HFFc6 (cell line): ENCODE results near the gene LPAR1. TPM values are rescaled to one million over a fixed set of nuclear protein-coding genes. Genes with fewer than 3 reads are reported as not detected.

Experiments used
- DNase-seq: peaks from one replicate; pipeline ENCODE4 v3.0.0-alpha.2; 2018
- H3K27ac Mint-ChIP-seq: 2 replicates; pipeline ENCODE4 v1.8.0; 2020; ENCODE audit warnings: mild to moderate bottlenecking, mixed read lengths
- H3K27me3 Mint-ChIP-seq: 2 replicates; pipeline ENCODE4 v1.8.0; 2021; ENCODE audit warnings: mild to moderate bottlenecking, moderate library complexity, mixed read lengths; ENCODE audit not compliant: insufficient read depth
- H3K36me3 Mint-ChIP-seq: 2 replicates; pipeline ENCODE4 v1.8.0; 2021; ENCODE audit warnings: low read depth, mixed read lengths
- H3K4me1 Mint-ChIP-seq: 2 replicates; pipeline ENCODE4 v1.8.0; 2020; ENCODE audit warnings: low read depth, mixed read lengths
- H3K4me3 Mint-ChIP-seq: 2 replicates; pipeline ENCODE4 v1.8.0; 2020; ENCODE audit warnings: mild to moderate bottlenecking, moderate library complexity, mixed read lengths
- H3K9me3 Mint-ChIP-seq: 2 replicates; pipeline ENCODE4 v1.8.0; 2020; ENCODE audit warnings: mild to moderate bottlenecking, mixed read lengths
- long read RNA-seq: library from polyadenylated mRNA; unstranded; transcript quantifications from one replicate; pipeline ENCODE4 v2.0.0, GENCODE V29; 2019
- total RNA-seq, 6 experiments: library from RNA; stranded (reverse); fragmentation: NEBNext Ultra II Directional; extraction: Animal tissue kit (Norgen Biotek cat#: 25700); gene quantifications; 2 replicates in 1 of 6; 3 replicates in 5 of 6; pipeline ENCODE4 v1.2.3, GENCODE V29; 2021
- TF ChIP-seq, protein P1 (sequence below): fragments of 200-600 bp; sonication (generic); IDR thresholded peaks from 2 replicates; pipeline ENCODE4 v1.5.0; 2021; ENCODE audit warnings: antibody characterized with exemption, mild to moderate bottlenecking

LPAR1 gene, protein sequence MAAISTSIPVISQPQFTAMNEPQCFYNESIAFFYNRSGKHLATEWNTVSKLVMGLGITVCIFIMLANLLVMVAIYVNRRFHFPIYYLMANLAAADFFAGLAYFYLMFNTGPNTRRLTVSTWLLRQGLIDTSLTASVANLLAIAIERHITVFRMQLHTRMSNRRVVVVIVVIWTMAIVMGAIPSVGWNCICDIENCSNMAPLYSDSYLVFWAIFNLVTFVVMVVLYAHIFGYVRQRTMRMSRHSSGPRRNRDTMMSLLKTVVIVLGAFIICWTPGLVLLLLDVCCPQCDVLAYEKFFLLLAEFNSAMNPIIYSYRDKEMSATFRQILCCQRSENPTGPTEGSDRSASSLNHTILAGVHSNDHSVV
- total RNA-seq = 100 to 1,000 TPM in 4 of 6 experiments, 10 to 100 TPM in 2; 70.6 to 148 (median 123) TPM
- long read RNA-seq, transcript LPAR1-203 (5 exons, 3,637 nt) = major isoform, 6 of 40 reads
- long read RNA-seq, partial matches to known transcripts = 6 of 40 reads
- long read RNA-seq, other reads (novel, unspliced or antisense) = 28 of 40 reads

DNA sequence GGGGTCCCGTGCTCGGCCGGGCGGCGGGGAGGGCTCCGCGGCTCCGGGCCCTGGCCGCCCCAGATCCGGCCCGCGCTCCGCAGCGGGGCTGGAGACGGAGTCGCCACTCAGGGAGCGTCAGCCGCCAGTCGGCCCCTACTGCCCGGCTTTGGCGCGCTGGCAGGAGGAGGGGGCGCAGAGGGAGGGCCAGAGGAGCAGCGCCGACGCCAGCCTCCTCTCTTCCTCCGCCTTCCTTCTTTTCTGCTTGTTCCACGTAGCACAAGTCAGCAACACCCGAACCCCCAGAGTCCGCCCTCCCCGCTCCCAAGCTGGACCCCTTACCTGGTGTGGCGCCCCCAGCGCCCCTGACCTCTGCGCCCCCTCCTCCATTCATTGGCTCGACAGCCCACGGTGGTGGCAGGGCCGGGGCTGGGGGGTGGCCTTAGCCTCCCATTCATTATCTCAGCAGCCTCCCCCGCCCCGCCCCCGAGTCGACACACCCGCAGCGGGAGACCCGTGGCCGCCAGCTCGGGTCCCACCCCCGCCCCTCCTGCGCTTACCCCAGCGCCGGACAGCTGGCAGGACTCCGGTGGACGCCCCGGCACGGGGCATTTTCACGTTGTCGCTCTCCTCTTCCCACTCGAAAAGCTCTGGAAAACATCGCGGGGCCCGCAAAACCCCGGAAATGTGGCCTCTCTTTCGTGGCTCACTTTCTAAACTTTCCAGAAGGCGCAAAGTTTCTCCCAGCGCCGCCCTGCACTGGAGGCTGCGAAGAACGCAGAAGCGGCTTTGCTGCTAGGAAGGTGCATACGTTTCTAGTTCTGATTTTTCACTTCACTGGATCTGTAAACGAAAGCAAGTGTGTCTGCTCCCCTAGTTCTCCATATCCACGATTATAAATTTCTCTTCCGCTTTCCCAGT lies at the start of gene LPAR1:
TSS of gene LPAR1 (minus strand) at position 140 of the 900 bp plus-strand sequence. CDS start 66,353 bp downstream, outside the sequence.
- DNase-seq = peak; percentile 25
- Mint-ChIP-seq H3K4me1 (peaks cover 51% of the 10 kb centered on the region), H3K27ac (peak within 1 kb of the TSS; percentile 87), H3K27me3 (no peaks in the 10 kb centered on the region; the same call in none of the 2 replicates), H3K9me3 (no peaks in the 10 kb centered on the region), H3K36me3 (peaks cover 21% of the 10 kb centered on the region), H3K4me3 (peak within 1 kb of the TSS; percentile 91)
- TF ChIP-seq, protein P1, sequence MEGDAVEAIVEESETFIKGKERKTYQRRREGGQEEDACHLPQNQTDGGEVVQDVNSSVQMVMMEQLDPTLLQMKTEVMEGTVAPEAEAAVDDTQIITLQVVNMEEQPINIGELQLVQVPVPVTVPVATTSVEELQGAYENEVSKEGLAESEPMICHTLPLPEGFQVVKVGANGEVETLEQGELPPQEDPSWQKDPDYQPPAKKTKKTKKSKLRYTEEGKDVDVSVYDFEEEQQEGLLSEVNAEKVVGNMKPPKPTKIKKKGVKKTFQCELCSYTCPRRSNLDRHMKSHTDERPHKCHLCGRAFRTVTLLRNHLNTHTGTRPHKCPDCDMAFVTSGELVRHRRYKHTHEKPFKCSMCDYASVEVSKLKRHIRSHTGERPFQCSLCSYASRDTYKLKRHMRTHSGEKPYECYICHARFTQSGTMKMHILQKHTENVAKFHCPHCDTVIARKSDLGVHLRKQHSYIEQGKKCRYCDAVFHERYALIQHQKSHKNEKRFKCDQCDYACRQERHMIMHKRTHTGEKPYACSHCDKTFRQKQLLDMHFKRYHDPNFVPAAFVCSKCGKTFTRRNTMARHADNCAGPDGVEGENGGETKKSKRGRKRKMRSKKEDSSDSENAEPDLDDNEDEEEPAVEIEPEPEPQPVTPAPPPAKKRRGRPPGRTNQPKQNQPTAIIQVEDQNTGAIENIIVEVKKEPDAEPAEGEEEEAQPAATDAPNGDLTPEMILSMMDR = no peak

DNA sequence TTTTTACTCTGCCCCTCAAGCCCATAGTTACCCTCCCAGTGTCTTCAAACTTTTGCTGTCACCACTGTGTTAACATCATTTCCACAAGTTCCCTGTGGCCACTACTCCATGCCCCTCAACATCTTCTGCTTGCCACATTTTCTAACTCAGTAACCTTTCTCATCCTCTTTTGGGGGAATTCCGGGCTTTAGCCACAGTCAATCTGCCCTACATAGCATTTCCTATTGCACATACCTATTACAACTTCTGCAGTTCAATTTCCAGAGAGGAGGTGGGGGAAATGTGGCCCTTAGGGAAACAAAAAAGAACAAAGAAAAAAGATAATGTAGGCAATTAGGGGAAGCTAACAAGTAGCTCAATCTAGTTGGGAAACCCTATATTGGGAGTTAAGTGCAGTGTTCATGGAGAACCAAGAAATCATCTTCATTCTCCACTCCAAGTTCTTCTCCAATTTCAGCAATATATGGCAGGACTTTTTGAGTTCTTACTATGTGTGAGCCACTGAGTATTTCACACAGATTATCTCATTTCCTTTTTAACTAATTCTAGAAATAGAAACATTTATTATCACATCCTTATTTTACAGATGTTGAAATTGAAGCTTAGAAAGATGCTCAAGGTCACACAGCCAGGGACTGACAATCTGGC lies 40.2 kb upstream of the LPAR1 start:
- Mint-ChIP-seq H3K27ac (no peak overlapping the region), H3K4me1 (peaks cover 17% of the 10 kb centered on the region), H3K36me3 (no peaks in the 10 kb centered on the region), H3K4me3 (no peak overlapping the region), H3K9me3 (no peaks in the 10 kb centered on the region), H3K27me3 (no peaks in the 10 kb centered on the region)
- TF ChIP-seq, protein P1 = no peak
- no peak for DNase-seq

DNA sequence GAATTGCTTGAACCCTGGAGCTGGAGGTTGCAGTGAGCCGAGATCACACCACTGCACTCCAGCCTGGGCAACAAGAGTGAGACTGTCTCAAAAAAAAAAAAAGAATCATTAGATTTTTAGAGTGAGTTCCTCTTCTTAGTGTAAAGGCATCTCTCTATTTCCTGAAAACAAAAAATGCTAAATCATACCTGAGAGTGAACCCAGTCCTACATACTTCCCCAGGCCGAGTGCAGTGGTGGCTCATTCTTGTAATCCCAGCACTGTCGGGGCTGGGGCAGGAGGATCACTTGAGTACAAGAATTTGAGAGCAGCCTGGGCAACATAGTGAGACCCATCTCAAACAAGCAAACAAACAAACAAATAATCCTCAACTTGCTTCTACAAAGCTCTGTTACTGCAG lies 38.2 kb upstream of the LPAR1 start:
- no peaks in the 10 kb centered on the region for H3K27me3 Mint-ChIP-seq
- H3K4me3 Mint-ChIP-seq = no peak overlapping the region

DNA sequence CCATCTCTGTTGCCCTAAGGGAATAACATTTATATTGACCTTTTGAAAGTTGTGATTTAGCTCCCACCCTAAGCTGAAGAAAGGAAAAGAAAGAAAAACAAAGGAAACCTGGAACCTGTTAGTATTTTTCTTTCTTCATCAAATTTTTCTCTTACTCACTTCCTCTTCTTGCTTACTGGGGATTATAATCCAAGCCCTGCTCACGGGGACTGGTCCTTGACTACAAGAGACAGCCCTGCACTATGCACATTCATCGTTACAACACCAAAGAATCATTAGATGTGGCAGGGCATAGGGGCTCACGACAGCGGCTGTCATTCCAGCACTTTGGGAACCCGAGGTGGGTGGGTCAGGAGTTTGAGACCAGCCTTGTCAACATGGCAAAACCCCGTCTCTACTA lies 37.8 kb upstream of the LPAR1 start:
- H3K36me3 Mint-ChIP-seq = no peaks in the 10 kb centered on the region
- H3K9me3 Mint-ChIP-seq = no peaks in the 10 kb centered on the region
- no peak overlapping the region for H3K4me3 Mint-ChIP-seq
- H3K27me3 Mint-ChIP-seq = no peaks in the 10 kb centered on the region
- TF ChIP-seq, protein P1 = no peak
- DNase-seq = no peak
- H3K4me1 Mint-ChIP-seq = peaks cover 17% of the 10 kb centered on the region
- no peak overlapping the region for H3K27ac Mint-ChIP-seq

More for the DNA sequence above, 38.2 kb upstream of the LPAR1 start:
- Mint-ChIP-seq H3K27ac (no peak overlapping the region), H3K9me3 (no peaks in the 10 kb centered on the region), H3K36me3 (no peaks in the 10 kb centered on the region), H3K4me1 (peaks cover 17% of the 10 kb centered on the region)
- no peak for DNase-seq
- TF ChIP-seq, protein P1 = no peak

DNA sequence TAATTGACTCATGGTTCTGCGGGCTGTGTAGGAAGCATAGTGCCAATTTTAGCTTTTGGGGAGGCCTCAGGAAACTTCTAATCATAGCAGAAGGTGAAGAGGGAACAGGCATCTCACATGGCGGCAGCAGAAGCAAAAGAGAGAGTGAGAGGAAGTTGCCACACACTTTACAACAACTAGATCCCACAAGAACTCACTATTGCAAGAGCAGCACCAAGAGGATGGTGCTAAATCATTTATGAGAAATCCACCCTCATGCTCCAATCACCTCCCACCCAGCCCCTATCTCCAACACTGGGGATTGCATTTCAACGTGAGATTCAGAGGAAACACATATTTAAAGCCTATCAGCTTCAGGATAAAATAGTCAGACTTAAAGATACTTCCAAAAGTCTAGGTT lies 36.1 kb upstream of the LPAR1 start:
- Mint-ChIP-seq H3K4me1 (peaks cover 17% of the 10 kb centered on the region), H3K4me3 (no peak overlapping the region), H3K36me3 (no peaks in the 10 kb centered on the region), H3K9me3 (no peaks in the 10 kb centered on the region), H3K27me3 (no peaks in the 10 kb centered on the region; the same call in 1 of the 2 replicates), H3K27ac (no peak overlapping the region)
- TF ChIP-seq, protein P1 = peak; percentile 27; the same call in 1 of the 2 replicates
- DNase-seq = no peak
